Astrocyte of the cerebellum (primary cell): ENCODE results near the gene XXYLT1.
A peak's percentile ranks its signal among the peaks of the same experiment; 100 is the strongest.

Experiments used
- DNase-seq: peaks from one replicate; pipeline ENCODE4 v3.0.0-alpha.2; 2011; ENCODE audit warnings: low read depth
- H3K4me3 ChIP-seq: 2 replicates; pipeline ENCODE4 v1.5.1; 2011; ENCODE audit warnings: mild to moderate bottlenecking, low read depth, low read length, moderate library complexity
- in situ Hi-C: cut with HindIII; loops from 2 replicates; pipeline ENCODE4 v1.10.0; 2017; ENCODE audit warnings: low sequenced_read_pairs
- TF ChIP-seq, protein P1 (sequence below): IDR thresholded peaks from 2 replicates; pipeline ENCODE4 v1.5.1; 2012; ENCODE audit warnings: low read length, low read depth, moderate library complexity, mild to moderate bottlenecking; ENCODE audit errors: missing control alignments

Gene XXYLT1, protein sequence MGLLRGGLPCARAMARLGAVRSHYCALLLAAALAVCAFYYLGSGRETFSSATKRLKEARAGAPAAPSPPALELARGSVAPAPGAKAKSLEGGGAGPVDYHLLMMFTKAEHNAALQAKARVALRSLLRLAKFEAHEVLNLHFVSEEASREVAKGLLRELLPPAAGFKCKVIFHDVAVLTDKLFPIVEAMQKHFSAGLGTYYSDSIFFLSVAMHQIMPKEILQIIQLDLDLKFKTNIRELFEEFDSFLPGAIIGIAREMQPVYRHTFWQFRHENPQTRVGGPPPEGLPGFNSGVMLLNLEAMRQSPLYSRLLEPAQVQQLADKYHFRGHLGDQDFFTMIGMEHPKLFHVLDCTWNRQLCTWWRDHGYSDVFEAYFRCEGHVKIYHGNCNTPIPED

DNA sequence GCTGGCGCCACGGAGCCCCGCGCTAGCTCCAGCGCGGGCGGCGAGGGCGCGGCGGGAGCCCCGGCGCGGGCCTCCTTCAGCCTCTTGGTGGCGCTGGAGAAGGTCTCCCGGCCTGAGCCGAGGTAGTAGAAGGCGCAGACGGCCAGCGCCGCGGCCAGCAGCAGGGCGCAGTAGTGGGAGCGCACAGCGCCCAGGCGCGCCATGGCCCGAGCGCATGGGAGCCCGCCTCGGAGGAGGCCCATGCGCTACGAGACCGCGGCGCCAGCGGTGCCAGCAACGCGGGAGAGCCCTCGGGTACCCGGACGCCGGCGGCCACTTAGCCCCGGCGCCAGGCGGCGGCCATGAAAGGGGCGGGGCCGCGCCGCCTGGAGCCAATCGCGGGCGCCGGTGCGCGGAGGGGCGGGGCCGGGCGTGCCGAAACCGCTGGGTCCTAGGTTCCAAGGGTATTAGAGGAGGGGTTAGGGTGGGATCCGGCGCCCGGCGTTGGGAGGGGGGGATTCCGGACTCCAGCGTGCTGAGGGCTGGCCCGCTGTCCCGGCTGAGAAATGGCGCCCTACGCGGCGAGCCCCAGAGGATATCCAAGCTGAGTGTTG is at the start of gene XXYLT1:
TSS of gene XXYLT1 (minus strand) at position 343 of the 593 bp plus-strand sequence. CDS start at position 242, 101 bp downstream.
- in situ Hi-C loops = no loop called here
- TF ChIP-seq, protein P1, sequence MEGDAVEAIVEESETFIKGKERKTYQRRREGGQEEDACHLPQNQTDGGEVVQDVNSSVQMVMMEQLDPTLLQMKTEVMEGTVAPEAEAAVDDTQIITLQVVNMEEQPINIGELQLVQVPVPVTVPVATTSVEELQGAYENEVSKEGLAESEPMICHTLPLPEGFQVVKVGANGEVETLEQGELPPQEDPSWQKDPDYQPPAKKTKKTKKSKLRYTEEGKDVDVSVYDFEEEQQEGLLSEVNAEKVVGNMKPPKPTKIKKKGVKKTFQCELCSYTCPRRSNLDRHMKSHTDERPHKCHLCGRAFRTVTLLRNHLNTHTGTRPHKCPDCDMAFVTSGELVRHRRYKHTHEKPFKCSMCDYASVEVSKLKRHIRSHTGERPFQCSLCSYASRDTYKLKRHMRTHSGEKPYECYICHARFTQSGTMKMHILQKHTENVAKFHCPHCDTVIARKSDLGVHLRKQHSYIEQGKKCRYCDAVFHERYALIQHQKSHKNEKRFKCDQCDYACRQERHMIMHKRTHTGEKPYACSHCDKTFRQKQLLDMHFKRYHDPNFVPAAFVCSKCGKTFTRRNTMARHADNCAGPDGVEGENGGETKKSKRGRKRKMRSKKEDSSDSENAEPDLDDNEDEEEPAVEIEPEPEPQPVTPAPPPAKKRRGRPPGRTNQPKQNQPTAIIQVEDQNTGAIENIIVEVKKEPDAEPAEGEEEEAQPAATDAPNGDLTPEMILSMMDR = peak; percentile 43
- peak within 1 kb of the TSS; percentile 73 for H3K4me3 ChIP-seq
- peak; percentile 64 for DNase-seq

DNA sequence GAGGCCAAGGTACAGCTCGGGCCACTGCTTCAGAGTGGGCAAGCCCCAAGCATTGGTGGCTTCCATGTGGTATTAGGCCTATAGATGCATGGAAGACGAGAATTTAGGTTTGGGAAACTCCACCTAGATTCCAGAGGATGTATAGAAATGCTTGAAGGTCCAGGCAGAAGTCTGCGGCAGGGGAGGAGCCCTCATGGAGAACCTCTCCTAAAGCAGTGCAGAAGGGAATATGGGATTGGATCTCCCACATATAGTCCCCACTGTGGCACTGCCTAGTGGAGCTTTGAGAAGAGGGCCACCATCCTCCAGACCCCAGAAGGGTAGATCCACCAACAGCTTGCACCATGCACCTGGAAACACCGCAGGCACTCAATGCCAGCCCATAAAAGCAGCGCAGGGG is 48.1 kb upstream of the XXYLT1 start:
- TF ChIP-seq, protein P1 = no peak
- no peak for DNase-seq
- no peak overlapping the region for H3K4me3 ChIP-seq
- in situ Hi-C loops = no loop called here

DNA sequence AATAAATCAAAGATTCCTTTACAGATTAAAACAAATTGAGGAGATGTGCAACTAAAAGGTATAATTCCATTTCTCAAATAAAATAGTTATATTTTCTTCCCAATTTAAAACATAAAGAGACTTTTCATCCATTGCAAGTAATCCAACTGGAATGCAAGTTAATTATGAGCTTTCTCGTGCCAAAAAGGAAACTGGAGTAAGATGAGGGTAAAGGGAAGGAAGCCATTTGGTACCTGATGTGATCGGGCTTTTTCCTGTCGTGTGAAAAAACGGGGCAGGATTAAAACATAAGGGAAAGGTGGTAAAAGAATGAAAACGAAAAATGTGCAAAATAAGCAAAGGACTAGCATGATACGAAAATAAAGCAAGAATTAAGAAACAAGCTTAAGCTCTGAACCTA is 41.8 kb upstream of the XXYLT1 start:
- in situ Hi-C loops = no loop called here

DNA sequence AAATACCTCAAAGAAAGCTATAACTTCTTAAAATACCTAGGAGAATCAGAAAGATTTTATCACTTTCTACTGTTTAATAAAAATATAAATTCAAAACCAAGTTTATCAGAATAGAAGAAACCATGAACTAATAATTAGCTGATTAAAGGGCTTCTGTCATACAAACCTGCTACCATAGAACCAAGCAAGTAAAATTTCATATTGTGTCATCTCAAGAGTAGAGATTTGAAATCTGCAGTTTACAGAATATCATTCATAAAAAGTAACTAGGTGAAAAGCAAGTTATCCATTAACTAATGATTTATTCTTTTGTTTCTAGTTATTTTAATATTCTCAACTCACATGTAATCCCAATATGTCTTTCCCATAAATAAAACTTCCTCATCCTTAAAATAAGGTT is 36.8 kb upstream of the XXYLT1 start:
- in situ Hi-C loops = loop anchor here (10.0 kb wide), 1 partner anchor 207 kb away; no protein-coding TSS in a partner anchor
- no peak for DNase-seq
- TF ChIP-seq, protein P1 = no peak
- H3K4me3 ChIP-seq = no peak overlapping the region

More for the DNA sequence above, 41.8 kb upstream of the XXYLT1 start:
- no peak for DNase-seq
- TF ChIP-seq, protein P1 = no peak
- no peak overlapping the region for H3K4me3 ChIP-seq

DNA sequence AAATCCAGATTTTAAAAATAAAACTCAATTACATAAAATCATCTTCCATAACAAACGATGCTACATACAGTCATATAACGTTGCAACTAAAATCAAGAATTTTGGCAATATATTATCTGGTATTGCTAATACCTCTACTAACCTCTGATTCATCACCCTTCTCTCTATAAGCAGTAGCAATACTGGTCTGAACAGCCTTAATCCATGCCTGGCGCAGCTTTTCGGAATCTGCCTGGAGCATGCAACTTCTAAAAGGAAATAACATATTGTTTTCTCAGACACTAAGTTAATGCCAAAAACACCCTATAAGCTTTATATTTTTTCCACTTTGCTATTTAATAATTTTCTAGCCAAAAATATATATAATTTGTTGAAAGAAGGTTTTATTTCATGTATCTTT is 35.4 kb upstream of the XXYLT1 start:
- in situ Hi-C loops = loop anchor here (10.0 kb wide), 1 partner anchor 208 kb away; no protein-coding TSS in a partner anchor
- H3K4me3 ChIP-seq = no peak overlapping the region
- no peak for DNase-seq
- TF ChIP-seq, protein P1 = no peak

DNA sequence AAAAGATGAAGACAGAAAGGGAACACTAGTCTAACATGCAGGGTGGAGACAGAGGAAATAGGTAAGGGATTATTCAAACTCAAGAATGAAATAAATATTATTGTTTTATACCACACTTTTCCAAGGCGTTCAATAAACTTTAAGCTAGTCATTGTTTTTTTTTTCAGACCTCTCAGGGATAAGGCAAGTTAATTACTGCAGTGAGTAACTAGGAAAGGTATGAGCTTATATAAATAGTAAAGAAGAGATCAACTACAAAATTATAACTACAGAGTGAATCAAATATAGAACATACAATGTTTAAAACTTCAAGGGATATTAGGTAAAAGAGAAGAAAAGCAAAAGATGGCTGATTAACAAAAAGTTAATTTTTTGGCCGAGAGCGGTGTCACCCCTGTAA is 31.5 kb upstream of the XXYLT1 start:
- in situ Hi-C loops = loop anchor here (10.0 kb wide), 1 partner anchor 212 kb away; no protein-coding TSS in a partner anchor
- TF ChIP-seq, protein P1 = no peak
- no peak overlapping the region for H3K4me3 ChIP-seq
- no peak for DNase-seq
